Measurements from ENCODE around the gene APOL5. TPM values are rescaled to one million over a fixed set of nuclear protein-coding genes. Genes with fewer than 3 reads are reported as not detected.
"Not testable (repeated sequence)": the region's sequence is repeated elsewhere in the genome, so short reads cannot be mapped to it uniquely, and the experiment has no call there.

Gene APOL5
- not detected for total RNA-seq

GRCh38 chr22:35717572-35717971 is at the start of gene APOL5:
Gene APOL5, plus strand, starts transcription at chr22:35717872. Its CDS starts 0 bp downstream, at chr22:35717872.
- Mint-ChIP-seq H3K36me3 (no peaks in the 10 kb centered on the region), H3K27ac (no peak within 1 kb of the TSS), H3K9me3 (peaks cover 4 to 10% of the 10 kb centered on the region in 2 donors)
- ATAC-seq (no peak), DNase-seq (ENCODE audit: low spot score in 2 of 2) (no peak)

GRCh38 chr22:35674335-35674734 is 43.3 kb upstream of the APOL5 start:
- DNase-seq (ENCODE audit: low spot score in 2 of 2) (no peak), ATAC-seq (no peak)
- H3K27ac Mint-ChIP-seq = no peak overlapping the region
- H3K36me3 Mint-ChIP-seq = peaks cover 19 to 49% of the 10 kb centered on the region in 2 donors
- H3K9me3 Mint-ChIP-seq = peaks cover 24 to 26% of the 10 kb centered on the region in 2 donors

- peak overlapping the region in 1 of 2 donors; percentile 62 for H3K27ac Mint-ChIP-seq
- not testable (repeated sequence) for ATAC-seq; DNase-seq (ENCODE audit: low spot score in 2 of 2)
- peaks cover 26 to 33% of the 10 kb centered on the region in 2 donors for H3K9me3 Mint-ChIP-seq
- H3K36me3 Mint-ChIP-seq = peaks cover 20 to 56% of the 10 kb centered on the region in 2 donors
These were observed 41.6 kb upstream of the APOL5 start for GRCh38 chr22:35676065-35676464.

GRCh38 chr22:35677460-35678187 is 40.0 kb upstream of the APOL5 start:
- DNase-seq (ENCODE audit: low spot score in 2 of 2) = no peak
- Mint-ChIP-seq H3K27ac (no peak overlapping the region), H3K9me3 (peaks cover 26 to 39% of the 10 kb centered on the region in 2 donors), H3K36me3 (peaks cover 28 to 61% of the 10 kb centered on the region in 2 donors)
- no peak for ATAC-seq

- no peak for DNase-seq (ENCODE audit: low spot score in 2 of 2)
- Mint-ChIP-seq H3K36me3 (peaks cover 28 to 53% of the 10 kb centered on the region in 2 donors), H3K27ac (peak overlapping the region in 1 of 2 donors; percentile 79), H3K9me3 (peaks cover 26 to 33% of the 10 kb centered on the region in 2 donors)
- ATAC-seq = peak; percentile 47 to 75
These were observed 38.8 kb upstream of the APOL5 start for GRCh38 chr22:35678836-35679235.

- DNase-seq (ENCODE audit: low spot score in 2 of 2) (peak; percentile 26 to 62), ATAC-seq (peak; percentile 91 to 95)
- H3K27ac Mint-ChIP-seq = peak overlapping the region; percentile 19 to 79
- H3K36me3 Mint-ChIP-seq = peaks cover 28 to 53% of the 10 kb centered on the region in 2 donors
- H3K9me3 Mint-ChIP-seq = peaks cover 22 to 33% of the 10 kb centered on the region in 2 donors
These were observed 38.2 kb upstream of the APOL5 start for GRCh38 chr22:35679492-35679891.

- H3K27ac Mint-ChIP-seq = no peak overlapping the region
- DNase-seq (ENCODE audit: low spot score in 2 of 2) (no peak), ATAC-seq (no peak)
- peaks cover 15 to 27% of the 10 kb centered on the region in 2 donors for H3K9me3 Mint-ChIP-seq
- H3K36me3 Mint-ChIP-seq = peaks cover 23 to 44% of the 10 kb centered on the region in 2 donors
These were observed 36.1 kb upstream of the APOL5 start for GRCh38 chr22:35681454-35682052.

GRCh38 chr22:35683560-35683959 is 34.1 kb upstream of the APOL5 start:
- ATAC-seq = no peak
- H3K9me3 Mint-ChIP-seq = peaks cover 9 to 20% of the 10 kb centered on the region in 2 donors

GRCh38 chr22:35684270-35684700 is 33.4 kb upstream of the APOL5 start:
- Mint-ChIP-seq H3K9me3 (peaks cover 2 to 13% of the 10 kb centered on the region in 2 donors), H3K27ac (no peak overlapping the region), H3K36me3 (peaks cover 9 to 20% of the 10 kb centered on the region in 2 donors)
- DNase-seq (ENCODE audit: low spot score in 2 of 2) (no peak), ATAC-seq (no peak)

More at GRCh38 chr22:35683560-35683959, 34.1 kb upstream of the APOL5 start:
- peaks cover 17 to 27% of the 10 kb centered on the region in 2 donors for H3K36me3 Mint-ChIP-seq
- peak overlapping the region in 1 of 2 donors; percentile 15 for H3K27ac Mint-ChIP-seq
- no peak for DNase-seq (ENCODE audit: low spot score in 2 of 2)

GRCh38 chr22:35684732-35685131 is 32.9 kb upstream of the APOL5 start:
- DNase-seq (ENCODE audit: low spot score in 2 of 2) = no peak
- no peak overlapping the region for H3K27ac Mint-ChIP-seq
- H3K36me3 Mint-ChIP-seq = peaks cover 8 to 18% of the 10 kb centered on the region in 2 donors
- no peak for ATAC-seq
- peaks cover 0 to 8% of the 10 kb centered on the region in 2 donors for H3K9me3 Mint-ChIP-seq

GRCh38 chr22:35685731-35686130 is 31.9 kb upstream of the APOL5 start:
- Mint-ChIP-seq H3K9me3 (peaks cover 0 to 5% of the 10 kb centered on the region in 2 donors), H3K36me3 (peaks cover 8 to 16% of the 10 kb centered on the region in 2 donors), H3K27ac (no peak overlapping the region)
- no peak for ATAC-seq
- no peak for DNase-seq (ENCODE audit: low spot score in 2 of 2)

- Mint-ChIP-seq H3K9me3 (peaks cover 0 to 5% of the 10 kb centered on the region in 2 donors), H3K36me3 (peaks cover 8 to 10% of the 10 kb centered on the region in 2 donors), H3K27ac (no peak overlapping the region)
- ATAC-seq (no peak), DNase-seq (ENCODE audit: low spot score in 2 of 2) (no peak)
These were observed 31.4 kb upstream of the APOL5 start for GRCh38 chr22:35686298-35686697.

- H3K9me3 Mint-ChIP-seq = no peaks in the 10 kb centered on the region
- DNase-seq (ENCODE audit: low spot score in 2 of 2) (no peak), ATAC-seq (no peak)
- no peaks in the 10 kb centered on the region for H3K36me3 Mint-ChIP-seq
- peak overlapping the region in 1 of 2 donors; percentile 18 for H3K27ac Mint-ChIP-seq
These were observed 30.2 kb upstream of the APOL5 start for GRCh38 chr22:35687461-35687860.

- no peaks in the 10 kb centered on the region for H3K9me3 Mint-ChIP-seq
- H3K27ac Mint-ChIP-seq = no peak overlapping the region
- DNase-seq (ENCODE audit: low spot score in 2 of 2) (no peak), ATAC-seq (no peak)
- no peaks in the 10 kb centered on the region for H3K36me3 Mint-ChIP-seq
These were observed 28.6 kb upstream of the APOL5 start for GRCh38 chr22:35688913-35689675.

- DNase-seq (ENCODE audit: low spot score in 2 of 2) = no peak
- no peaks in the 10 kb centered on the region for H3K9me3 Mint-ChIP-seq
- ATAC-seq = no peak
- H3K36me3 Mint-ChIP-seq = no peaks in the 10 kb centered on the region
- H3K27ac Mint-ChIP-seq = no peak overlapping the region
These were observed 27.7 kb upstream of the APOL5 start for GRCh38 chr22:35690001-35690400.

- H3K27ac Mint-ChIP-seq = no peak overlapping the region
- DNase-seq (ENCODE audit: low spot score in 2 of 2) (no peak), ATAC-seq (peak in 1 of 2 donors; percentile 14)
- H3K9me3 Mint-ChIP-seq = no peaks in the 10 kb centered on the region
- no peaks in the 10 kb centered on the region for H3K36me3 Mint-ChIP-seq
These were observed 22.5 kb upstream of the APOL5 start for GRCh38 chr22:35695202-35695601.

- DNase-seq (ENCODE audit: low spot score in 2 of 2) = peak in 1 of 2 donors; percentile 42
- H3K36me3 Mint-ChIP-seq = no peaks in the 10 kb centered on the region
- H3K27ac Mint-ChIP-seq = no peak overlapping the region
- peak; percentile 70 to 82 for ATAC-seq
- H3K9me3 Mint-ChIP-seq = no peaks in the 10 kb centered on the region
These were observed 20.5 kb upstream of the APOL5 start for GRCh38 chr22:35697142-35697541.
